IMR-90 (cell line): ENCODE results near the gene FRMD1. TPM values are rescaled to one million over a fixed set of nuclear protein-coding genes. Genes with fewer than 3 reads are reported as not detected.

ENCODE experiments used
- ATAC-seq: fragments of 200-7000 bp; cut with Tn5 transposase; 2 replicates; pipeline ENCODE4 v1.9.1; 2020; ENCODE audit warnings: low read depth, mild to moderate bottlenecking, moderate library complexity
- BruUV-seq: library from RNA; stranded (reverse); fragments of 400-500 nt; replicated peaks from 2 replicates; lab custom pipeline; 2021; lab: Mats Ljungman, UMichigan
- CTCF ChIA-PET: fragments of 300-600 bp; formaldehyde crosslinking; extraction: SDS; loops from one replicate; lab custom pipeline; 2021; ENCODE audit warnings: antibody characterized with exemption; lab: Yijun Ruan, JAX
- POLR2A ChIA-PET: fragments of 300-600 bp; sonication (Branson Sonifier 250); formaldehyde crosslinking; loops from one replicate; lab custom pipeline; 2022; ENCODE audit warnings: antibody characterized with exemption; ENCODE audit not compliant: unreplicated experiment; lab: Charles Lee
- DNase-seq: peaks from one replicate; pipeline ENCODE4 v3.0.0; 2013
- H2AFZ ChIP-seq: replicated peaks from 2 replicates; pipeline ENCODE3; 2013; ENCODE audit warnings: low read length, mild to moderate bottlenecking; ENCODE audit not compliant: poor library complexity
- H2AK5ac ChIP-seq: 2 replicates; pipeline ENCODE4 v1.6.1; 2013; ENCODE audit warnings: low read depth, low read length, inconsistent platforms
- H2AK9ac ChIP-seq: replicated peaks from 2 replicates; pipeline ENCODE3; 2013; ENCODE audit warnings: mild to moderate bottlenecking, low read depth, low read length, moderate library complexity; ENCODE audit not compliant: poor library complexity
- H2BK120ac ChIP-seq: 2 replicates; pipeline ENCODE4 v1.6.1; 2013; ENCODE audit warnings: low read depth, low read length, inconsistent platforms
- H2BK15ac ChIP-seq: 3 replicates; pipeline ENCODE4 v1.6.1; 2013; ENCODE audit warnings: low read depth, low read length, inconsistent platforms
- H2BK20ac ChIP-seq: 2 replicates; pipeline ENCODE4 v1.6.1; 2013; ENCODE audit warnings: low read depth, mild to moderate bottlenecking, inconsistent platforms, low read length, moderate library complexity
- H2BK5ac ChIP-seq: 2 replicates; pipeline ENCODE4 v1.6.1; 2013; ENCODE audit warnings: mild to moderate bottlenecking, low read depth, low read length, inconsistent platforms; ENCODE audit not compliant: poor library complexity, severe bottlenecking
- H3K14ac ChIP-seq: replicated peaks from 2 replicates; pipeline ENCODE4 v1.6.1; 2013; ENCODE audit warnings: low read depth, low read length, inconsistent platforms
- H3K18ac ChIP-seq: 2 replicates; pipeline ENCODE4 v1.6.1; 2013; ENCODE audit warnings: low read depth, low read length, control low read depth
- H3K23ac ChIP-seq: 2 replicates; pipeline ENCODE4 v1.6.1; 2013; ENCODE audit warnings: low read depth, low read length, inconsistent platforms
- H3K27ac ChIP-seq: 2 replicates; pipeline ENCODE4 v1.5.1; 2013; ENCODE audit warnings: mild to moderate bottlenecking, control low read depth, low read length; ENCODE audit not compliant: insufficient read depth
- H3K27me3 ChIP-seq: 2 replicates; pipeline ENCODE4 v1.6.1; 2013; ENCODE audit warnings: low read length; ENCODE audit not compliant: control insufficient read depth, insufficient read depth
- H3K36me3 ChIP-seq: 2 replicates; pipeline ENCODE4 v1.6.1; 2013; ENCODE audit warnings: low read length, mixed read lengths; ENCODE audit not compliant: control insufficient read depth, insufficient read depth
- H3K4ac ChIP-seq: 2 replicates; pipeline ENCODE4 v1.6.1; 2013; ENCODE audit warnings: low read depth, low read length, inconsistent platforms
- H3K4me1 ChIP-seq: 2 replicates; pipeline ENCODE4 v1.6.1; 2013; ENCODE audit warnings: low read length, mixed read lengths; ENCODE audit not compliant: control insufficient read depth, insufficient read depth
- H3K4me2 ChIP-seq: 2 replicates; pipeline ENCODE4 v1.6.1; 2013; ENCODE audit warnings: low read depth, mild to moderate bottlenecking, control low read depth, low read length, moderate library complexity
- H3K4me3 ChIP-seq: 2 replicates; pipeline ENCODE4 v1.5.1; 2013; ENCODE audit warnings: low read depth, mild to moderate bottlenecking, control low read depth, low read length, moderate library complexity; ENCODE audit not compliant: insufficient read depth
- H3K56ac ChIP-seq: 2 replicates; pipeline ENCODE4 v1.6.1; 2013; ENCODE audit warnings: low read length, inconsistent platforms; ENCODE audit not compliant: insufficient read depth; ENCODE audit errors: extremely low read depth
- H3K79me1 ChIP-seq, 2 experiments: 2 replicates each; pipeline ENCODE4 v1.6.1; 2013; ENCODE audit warnings: low read length in 2 of 2, inconsistent platforms in 1 of 2, low read depth in 1 of 2
- H3K9ac ChIP-seq: 2 replicates; pipeline ENCODE4 v1.6.1; 2013; ENCODE audit warnings: low read depth, low read length, control low read depth
- H3K9me1 ChIP-seq: 2 replicates; pipeline ENCODE4 v1.6.1; 2013; ENCODE audit warnings: low read length, inconsistent platforms; ENCODE audit not compliant: insufficient read depth
- H3K9me3 ChIP-seq: 2 replicates; pipeline ENCODE4 v1.6.1; 2013; ENCODE audit warnings: low read length; ENCODE audit not compliant: control insufficient read depth, insufficient read depth
- H4K20me1 ChIP-seq: 2 replicates; pipeline ENCODE4 v1.6.1; 2013; ENCODE audit warnings: low read length, inconsistent platforms; ENCODE audit not compliant: insufficient read depth
- H4K5ac ChIP-seq: 2 replicates; pipeline ENCODE4 v1.6.1; 2013; ENCODE audit warnings: mild to moderate bottlenecking, low read depth, low read length, control low read depth
- H4K8ac ChIP-seq, 2 experiments: 2 replicates each; pipeline ENCODE4 v1.6.1; 2013; ENCODE audit warnings: low read depth in 2 of 2, low read length in 2 of 2, control low read depth in 1 of 2, inconsistent platforms in 1 of 2
- H4K91ac ChIP-seq: 2 replicates; pipeline ENCODE4 v1.6.1; 2013; ENCODE audit warnings: low read depth, low read length, inconsistent platforms; ENCODE audit not compliant: insufficient read depth
- MAZ ChIP-seq: IDR thresholded peaks from 2 replicates; pipeline ENCODE4 v1.6.1; 2012; ENCODE audit warnings: low read depth, mild to moderate bottlenecking, low read length, improper control_type of control experiment, moderate library complexity, borderline replicate concordance
- NFE2L2 ChIP-seq: fragments of 150-350 bp; IDR thresholded peaks from 2 replicates; pipeline ENCODE4 v1.6.1; 2016; ENCODE audit warnings: low read depth, mild to moderate bottlenecking, low read length
- POLR2A ChIP-seq: IDR thresholded peaks from 2 replicates; pipeline ENCODE4 v1.6.1; 2012; ENCODE audit warnings: mild to moderate bottlenecking, low read depth, low read length
- WGBS, 2 experiments: methylation state at CpG; one replicate each; pipeline versions ENCODE4 v1.1.5 to v1.1.7; 2013; ENCODE audit warnings: missing lambda C conversion rate in 2 of 2; ENCODE audit not compliant: insufficient read length in 1 of 2; ENCODE audit errors: extremely low coverage in 2 of 2; 5-methylcytosine and 5-hydroxymethylcytosine counted together
- dilution Hi-C: fragments of 300-500 bp; cut with HindIII; formaldehyde crosslinking; loops from one replicate; pipeline ENCODE4 v1.14.3; 2018; ENCODE audit warnings: low sequenced_read_pairs; ENCODE audit not compliant: unreplicated experiment
- in situ Hi-C: fragments of 300-500 bp; cut with MboI; formaldehyde crosslinking; loops from 3 replicates; pipeline ENCODE4 v1.14.3; 2019; ENCODE audit warnings: low sequenced_read_pairs, inconsistent platforms, mixed read lengths
- intact Hi-C: fragments of 100-400 bp; cut with micrococcal nuclease; formaldehyde crosslinking; loops from 2 replicates; pipeline ENCODE4 v1.10.0; 2022
- polyA plus RNA-seq, 3 experiments: library from polyadenylated mRNA; depleted of rRNA; stranded (reverse); fragments of >200 nt; gene quantifications; 2 replicates each; pipeline ENCODE4 v1.2.3, GENCODE V29; 2012; ENCODE audit warnings: low replicate concordance in 1 of 3
- total RNA-seq: library from RNA; depleted of rRNA; stranded (reverse); fragments of >200 nt; gene quantifications from 2 replicates; pipeline ENCODE4 v1.2.3, GENCODE V29; 2012
- TF ChIP-seq, protein P1 (sequence below): fragments of 150-350 bp; IDR thresholded peaks from 2 replicates; pipeline ENCODE4 v1.6.1; 2017; ENCODE audit warnings: mild to moderate bottlenecking, antibody characterized with exemption, low read length, low read depth

Gene FRMD1
- total and polyA plus RNA-seq, 2 of the 4 experiments (the other 2 are of a cell fraction), result not detected

- TF ChIP-seq, protein P1, sequence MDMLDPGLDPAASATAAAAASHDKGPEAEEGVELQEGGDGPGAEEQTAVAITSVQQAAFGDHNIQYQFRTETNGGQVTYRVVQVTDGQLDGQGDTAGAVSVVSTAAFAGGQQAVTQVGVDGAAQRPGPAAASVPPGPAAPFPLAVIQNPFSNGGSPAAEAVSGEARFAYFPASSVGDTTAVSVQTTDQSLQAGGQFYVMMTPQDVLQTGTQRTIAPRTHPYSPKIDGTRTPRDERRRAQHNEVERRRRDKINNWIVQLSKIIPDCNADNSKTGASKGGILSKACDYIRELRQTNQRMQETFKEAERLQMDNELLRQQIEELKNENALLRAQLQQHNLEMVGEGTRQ, result no peak
- TF ChIP-seq POLR2A, result no peak
Observed at GRCh38 chr6:168032005-168032760, 46.8 kb downstream of the FRMD1 start (continued).

DNA sequence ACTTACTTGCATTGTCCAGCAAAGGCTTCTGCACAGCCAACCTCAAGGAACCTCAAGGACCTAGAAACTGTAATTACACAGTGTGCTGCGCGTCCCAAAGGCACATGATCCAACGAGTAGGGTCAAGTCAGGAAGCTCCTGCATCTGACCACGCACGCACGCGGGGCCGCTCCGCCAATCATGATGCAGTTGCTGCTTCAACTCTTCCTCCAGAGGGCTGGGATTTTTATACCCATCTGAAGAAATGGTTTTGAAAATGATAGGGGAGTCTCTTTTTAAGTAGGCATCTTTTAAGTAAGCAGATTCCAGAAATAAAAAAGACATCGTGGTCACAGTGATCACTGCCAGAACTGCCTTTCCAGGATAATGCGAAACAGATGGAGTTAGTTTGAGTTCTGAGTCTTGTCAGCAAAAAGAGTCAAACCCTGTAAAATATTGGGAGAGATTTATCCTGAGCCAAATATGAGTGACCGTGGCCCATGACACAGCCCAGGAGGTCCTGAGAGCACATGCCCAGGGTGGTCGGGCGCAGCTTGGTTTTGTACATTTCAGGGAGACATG lies 47.5 kb downstream of the FRMD1 start:
- H2BK20ac ChIP-seq, result peak overlapping the region; percentile 78; the same call in 1 of the 2 replicates
- no peaks in the 10 kb centered on the region for H3K9me3 ChIP-seq
- peak overlapping the region; percentile 60 to 71 for H4K8ac ChIP-seq
- peak overlapping the region; percentile 53; the same call in 1 of the 2 replicates for H2AK5ac ChIP-seq
- H2AFZ ChIP-seq, result peak overlapping the region; percentile 33
- no peak overlapping the region for H3K4me3 ChIP-seq
- 0 out of 2 replicates have a peak overlapping the region, but pooled peaks have one; percentile 21 for H3K9ac ChIP-seq
- no TSS peak for BruUV-seq
- dilution Hi-C loops (no loop called here), intact Hi-C loops (loop anchor here (10.0 kb wide), 2 partner anchors 77 to 207 kb away; partner anchors contain the start of gene AFDN), in situ Hi-C loops (no loop called here)
- WGBS, 2 experiments, result no CpG with 5 or more reads among the region's 14 CpGs
- H3K36me3 ChIP-seq, result no peaks in the 10 kb centered on the region
- H4K5ac ChIP-seq, result no peak overlapping the region
- peaks cover 13% of the 10 kb centered on the region for H3K4me1 ChIP-seq
- ATAC-seq (no peak), DNase-seq (peak; percentile 64)
- H3K23ac ChIP-seq, result no peak overlapping the region
- H3K18ac ChIP-seq, result no peak overlapping the region; the same call in 1 of the 2 replicates
- no peak overlapping the region for H3K4me2 ChIP-seq
- peak overlapping the region; percentile 52; the same call in 1 of the 2 replicates for H3K27ac ChIP-seq
- peak overlapping the region; percentile 45 for H2BK5ac ChIP-seq
- H2BK120ac ChIP-seq, result peak overlapping the region; percentile 64
- TF ChIP-seq MAZ (no peak), NFE2L2 (no peak)
- H3K27me3 ChIP-seq, result no peaks in the 10 kb centered on the region
- peak overlapping the region; percentile 66; the same call in 1 of the 2 replicates for H3K4ac ChIP-seq
- POLR2A ChIA-PET, result no interaction called here
- no peaks in the 10 kb centered on the region for H3K79me1 ChIP-seq
- no peak overlapping the region for H2AK9ac ChIP-seq
- H3K56ac ChIP-seq, result no peak overlapping the region
- H4K20me1 ChIP-seq, result no peaks in the 10 kb centered on the region
- H2BK15ac ChIP-seq, result peak overlapping the region; percentile 48; the same call in 1 of the 3 replicates
- peak overlapping the region; percentile 49 for H4K91ac ChIP-seq
- CTCF ChIA-PET, result no interaction called here
- peaks cover 14% of the 10 kb centered on the region for H3K9me1 ChIP-seq
- peak overlapping the region; percentile 68; the same call in 1 of the 2 replicates for H3K14ac ChIP-seq
